ENCODE data around the gene ZNF697. TPM values are rescaled to one million over a fixed set of nuclear protein-coding genes. Genes with fewer than 3 reads are reported as not detected.
"Not testable (repeated sequence)": the region's sequence is repeated elsewhere in the genome, so short reads cannot be mapped to it uniquely, and the experiment has no call there.

ZNF697 gene
- total RNA-seq, 1 experiment from 2014 or later = 7.1 TPM

- Histone ChIP-seq H3K4me3 (ENCODE audit: low read depth in 2 of 2, low read length in 2 of 2) (no peak overlapping the region), H3K36me3 (ENCODE audit: control insufficient read depth, insufficient read depth, low read length) (no peaks in the 10 kb centered on the region), H3K4me1 (ENCODE audit: control insufficient read depth, insufficient read depth, low read length) (no peaks in the 10 kb centered on the region), H3K27me3 (ENCODE audit: control insufficient read depth, insufficient read depth, low read length) (no peaks in the 10 kb centered on the region), H3K27ac (ENCODE audit: low read length) (no peak overlapping the region), H3K9me3 (ENCODE audit: control insufficient read depth, insufficient read depth, low read depth, low read length) (no peaks in the 10 kb centered on the region)
- ATAC-seq = no peak
- no peak for DNase-seq (ENCODE audit: low read depth, low spot score)
- BruUV-seq (replicated peaks) = no TSS peak
- intact Hi-C loops (cut with micrococcal nuclease; ENCODE audit: unreplicated experiment) = no loop called here
- TF ChIP-seq REST (IDR thresholded peaks at IDR 0.05; ENCODE audit: insufficient read depth in 1 of 2, low read depth in 2 of 2, low read length in 1 of 2) = no peak
- TF ChIP-seq, protein P1, sequence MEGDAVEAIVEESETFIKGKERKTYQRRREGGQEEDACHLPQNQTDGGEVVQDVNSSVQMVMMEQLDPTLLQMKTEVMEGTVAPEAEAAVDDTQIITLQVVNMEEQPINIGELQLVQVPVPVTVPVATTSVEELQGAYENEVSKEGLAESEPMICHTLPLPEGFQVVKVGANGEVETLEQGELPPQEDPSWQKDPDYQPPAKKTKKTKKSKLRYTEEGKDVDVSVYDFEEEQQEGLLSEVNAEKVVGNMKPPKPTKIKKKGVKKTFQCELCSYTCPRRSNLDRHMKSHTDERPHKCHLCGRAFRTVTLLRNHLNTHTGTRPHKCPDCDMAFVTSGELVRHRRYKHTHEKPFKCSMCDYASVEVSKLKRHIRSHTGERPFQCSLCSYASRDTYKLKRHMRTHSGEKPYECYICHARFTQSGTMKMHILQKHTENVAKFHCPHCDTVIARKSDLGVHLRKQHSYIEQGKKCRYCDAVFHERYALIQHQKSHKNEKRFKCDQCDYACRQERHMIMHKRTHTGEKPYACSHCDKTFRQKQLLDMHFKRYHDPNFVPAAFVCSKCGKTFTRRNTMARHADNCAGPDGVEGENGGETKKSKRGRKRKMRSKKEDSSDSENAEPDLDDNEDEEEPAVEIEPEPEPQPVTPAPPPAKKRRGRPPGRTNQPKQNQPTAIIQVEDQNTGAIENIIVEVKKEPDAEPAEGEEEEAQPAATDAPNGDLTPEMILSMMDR (IDR thresholded peaks at IDR 0.05) = no peak
- TF ChIP-seq SIN3A (IDR thresholded peaks at IDR 0.05; ENCODE audit: borderline replicate concordance, insufficient read depth, low read depth, low read length) = no peak
- no peak for TF ChIP-seq POLR2AphosphoS5 (IDR thresholded peaks at IDR 0.05; ENCODE audit: low read depth, low read length)
- no peak for TF ChIP-seq TCF7L2 (IDR thresholded peaks at IDR 0.05; ENCODE audit: low read depth, low read length)
- in situ Hi-C loops (cut with HindIII; ENCODE audit: low pct_unique_long_range_greater_than_20kb, low sequenced_read_pairs) = no loop called here
- ChIA-PET POLR2A (no interaction called here), CTCF (interaction anchor here (0.6 kb wide), 1 partner anchor 42 kb away, joined by 4 read pairs; no protein-coding TSS in a partner anchor)
Measured at GRCh38 chr1:119621705-119622104, 26.4 kb downstream of the ZNF697 start.

DNA sequence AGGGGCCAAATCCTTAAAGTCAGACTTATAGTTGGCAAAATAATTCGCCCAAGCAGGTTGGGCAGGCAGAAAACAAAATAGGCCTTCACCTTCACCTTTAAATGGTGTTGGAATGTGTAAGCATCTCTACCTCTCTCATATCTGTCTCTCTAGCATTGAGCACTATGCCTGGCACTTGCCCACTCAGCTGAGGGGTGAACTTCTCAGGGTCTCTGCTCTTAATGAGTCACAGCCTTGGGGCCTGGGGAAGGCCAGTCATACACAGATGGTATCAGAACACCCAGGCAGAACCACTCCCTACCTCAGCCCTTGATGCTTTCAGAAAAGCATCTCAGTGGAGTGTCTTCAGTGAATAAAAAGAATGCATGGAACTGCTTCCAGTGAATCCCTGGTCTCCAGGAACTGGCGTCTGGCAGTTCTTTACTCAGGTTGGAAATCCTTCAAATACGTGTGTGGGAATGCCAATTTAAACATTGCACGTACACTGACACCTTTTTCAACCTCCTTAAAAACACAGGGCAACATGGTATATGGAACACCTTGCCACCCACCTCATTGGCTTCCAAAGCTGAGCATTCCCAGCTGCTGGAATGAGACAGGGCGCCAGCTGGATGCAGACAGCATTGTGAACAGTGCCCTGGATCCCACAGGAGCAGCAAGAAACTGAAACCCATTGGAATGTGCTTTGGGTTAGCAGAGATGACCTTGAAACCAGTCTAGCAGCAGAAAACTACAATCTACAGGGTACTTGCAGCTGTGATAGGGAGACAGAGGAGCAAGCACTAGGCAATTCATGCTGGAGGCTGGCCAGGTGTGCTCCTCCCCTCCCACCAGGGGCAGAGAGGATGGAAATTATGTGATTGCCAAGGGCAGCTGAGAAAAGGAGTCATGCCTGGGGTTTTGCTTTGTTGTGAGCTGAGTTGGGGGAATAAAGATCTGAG, 30.0 kb downstream of the ZNF697 start:
- no peak overlapping the region for H3K4me3 ChIP-seq (ENCODE audit: low read depth in 2 of 2, low read length in 2 of 2)
- CTCF ChIA-PET = no interaction called here
- TF ChIP-seq, protein P1 (IDR thresholded peaks at IDR 0.05) = no peak
- TF ChIP-seq REST (IDR thresholded peaks at IDR 0.05; ENCODE audit: insufficient read depth in 1 of 2, low read depth in 2 of 2, low read length in 1 of 2) = no peak
- TF ChIP-seq SIN3A (IDR thresholded peaks at IDR 0.05; ENCODE audit: borderline replicate concordance, insufficient read depth, low read depth, low read length) = no peak
- no peak for TF ChIP-seq POLR2AphosphoS5 (IDR thresholded peaks at IDR 0.05; ENCODE audit: low read depth, low read length)
- no peak for TF ChIP-seq TCF7L2 (IDR thresholded peaks at IDR 0.05; ENCODE audit: low read depth, low read length)
- ATAC-seq (no peak), DNase-seq (ENCODE audit: low read depth, low spot score) (no peak)
- H3K27ac ChIP-seq (ENCODE audit: low read length) = no peak overlapping the region
- intact Hi-C loops (cut with micrococcal nuclease; ENCODE audit: unreplicated experiment) (no loop called here), in situ Hi-C loops (cut with HindIII; ENCODE audit: low pct_unique_long_range_greater_than_20kb, low sequenced_read_pairs) (no loop called here)
- H3K36me3 ChIP-seq (ENCODE audit: control insufficient read depth, insufficient read depth, low read length) = no peaks in the 10 kb centered on the region
- BruUV-seq (replicated peaks) = no TSS peak
- POLR2A ChIA-PET = no interaction called here
- H3K9me3 ChIP-seq (ENCODE audit: control insufficient read depth, insufficient read depth, low read depth, low read length) = no peaks in the 10 kb centered on the region
- H3K27me3 ChIP-seq (ENCODE audit: control insufficient read depth, insufficient read depth, low read length) = no peaks in the 10 kb centered on the region
- H3K4me1 ChIP-seq (ENCODE audit: control insufficient read depth, insufficient read depth, low read length) = no peaks in the 10 kb centered on the region

GRCh38 chr1:119616748-119617147, 31.3 kb downstream of the ZNF697 start:
- H3K36me3 ChIP-seq (ENCODE audit: control insufficient read depth, insufficient read depth, low read length); POLR2A ChIA-PET; intact Hi-C loops (cut with micrococcal nuclease; ENCODE audit: unreplicated experiment); BruUV-seq (replicated peaks); DNase-seq (ENCODE audit: low read depth, low spot score); in situ Hi-C loops (cut with HindIII; ENCODE audit: low pct_unique_long_range_greater_than_20kb, low sequenced_read_pairs); H3K9me3 ChIP-seq (ENCODE audit: control insufficient read depth, insufficient read depth, low read depth, low read length); H3K27ac ChIP-seq (ENCODE audit: low read length); ATAC-seq; H3K4me1 ChIP-seq (ENCODE audit: control insufficient read depth, insufficient read depth, low read length); H3K27me3 ChIP-seq (ENCODE audit: control insufficient read depth, insufficient read depth, low read length); H3K4me3 ChIP-seq (ENCODE audit: low read depth in 2 of 2, low read length in 2 of 2): not testable (repeated sequence)
- CTCF ChIA-PET = interaction anchor here (0.9 to 1.0 kb wide), 2 partner anchors 58 to 60 kb away, joined by 3 to 4 read pairs; no protein-coding TSS in a partner anchor

All from Panc1 (cell line).